H1 (cell line): ENCODE data around the gene CAPZB. TPM values are rescaled to one million over a fixed set of nuclear protein-coding genes. Genes with fewer than 3 reads are reported as not detected.

ENCODE experiments used
- CTCF ChIA-PET: fragments of 300-600 bp; sonication (Branson Sonifier 250); formaldehyde crosslinking; loops from one replicate; lab custom pipeline; 2021; ENCODE audit not compliant: partially characterized antibody; lab: Charles Lee
- POLR2A ChIA-PET: fragments of 300-600 bp; sonication (Branson Sonifier 250); formaldehyde crosslinking; loops from one replicate; lab custom pipeline; 2021; ENCODE audit warnings: inconsistent platforms; ENCODE audit not compliant: partially characterized antibody; lab: Charles Lee
- DNase-seq, 2 experiments: peaks; one replicate each; pipeline versions ENCODE4 v3.0.0 to v3.0.0-alpha.2; 2010 to 2022; ENCODE audit warnings: low spot score in 2 of 2, low read depth in 1 of 2, mixed read lengths in 1 of 2
- FAIRE-seq: peaks from 2 replicates; lab custom pipeline; 2011; peaks lifted over from hg19 to GRCh38; lab: Jason Lieb, UNC
- H2AFZ ChIP-seq: 2 replicates; pipeline ENCODE4 v1.8.1; 2012; ENCODE audit warnings: low read length, inconsistent platforms
- H2AK5ac ChIP-seq: 2 replicates; pipeline ENCODE4 v1.6.1; 2013; ENCODE audit warnings: low read depth, low read length
- H2BK120ac ChIP-seq: replicated peaks from 2 replicates; pipeline ENCODE3; 2013; ENCODE audit warnings: low read depth, low read length, inconsistent platforms
- H2BK12ac ChIP-seq: 2 replicates; pipeline ENCODE4 v1.6.1; 2013; ENCODE audit warnings: low read depth, low read length
- H2BK15ac ChIP-seq: 2 replicates; pipeline ENCODE4 v1.6.1; 2013; ENCODE audit warnings: low read length
- H2BK20ac ChIP-seq: 2 replicates; pipeline ENCODE4 v1.6.1; 2013; ENCODE audit warnings: low read length
- H2BK5ac ChIP-seq: 2 replicates; pipeline ENCODE4 v1.6.1; 2013; ENCODE audit warnings: low read depth, low read length
- H3K14ac ChIP-seq: 2 replicates; pipeline ENCODE4 v1.6.1; 2013; ENCODE audit warnings: inconsistent platforms; ENCODE audit not compliant: insufficient read length
- H3K18ac ChIP-seq: 2 replicates; pipeline ENCODE4 v1.6.1; 2013; ENCODE audit warnings: low read length; ENCODE audit errors: extremely low read depth
- H3K23ac ChIP-seq: 2 replicates; pipeline ENCODE4 v1.6.1; 2013; ENCODE audit warnings: inconsistent platforms; ENCODE audit not compliant: insufficient read length
- H3K23me2 ChIP-seq: 2 replicates; pipeline ENCODE4 v1.6.1; 2013; ENCODE audit warnings: low read depth, low read length
- H3K27ac ChIP-seq: 2 replicates; pipeline ENCODE4 v1.6.1; 2011; ENCODE audit warnings: low read depth, low read length, inconsistent platforms
- H3K27me3 ChIP-seq, 4 experiments: replicated peaks in 1 of 4; 1 replicate in 1 of 4; 2 replicates in 3 of 4; pipeline versions ENCODE4 v1.6.1 to v1.8.1; 2011 to 2013; ENCODE audit warnings: low read length in 3 of 4, mild to moderate bottlenecking in 3 of 4, inconsistent platforms in 2 of 4, mixed read lengths in 2 of 4, moderate library complexity in 1 of 4; ENCODE audit not compliant: control insufficient read depth in 3 of 4, insufficient read depth in 3 of 4; ENCODE audit errors: extremely low read depth in 1 of 4
- H3K36me3 ChIP-seq, 4 experiments: 2 replicates each; pipeline versions ENCODE4 v1.6.1 to v1.8.1; 2011 to 2013; ENCODE audit warnings: mild to moderate bottlenecking in 4 of 4, low read length in 3 of 4, moderate library complexity in 2 of 4, control low read depth in 1 of 4, inconsistent platforms in 1 of 4; ENCODE audit not compliant: insufficient read depth in 4 of 4, control insufficient read depth in 2 of 4
- H3K4ac ChIP-seq: replicated peaks from 2 replicates; pipeline ENCODE3; 2013; ENCODE audit warnings: low read length, low read depth, mixed read lengths, inconsistent platforms; ENCODE audit not compliant: insufficient read length
- H3K4me1 ChIP-seq, 4 experiments: replicated peaks in 1 of 4; 1 replicate in 1 of 4; 2 replicates in 3 of 4; pipeline versions ENCODE4 v1.6.1 to v1.8.1; 2011 to 2013; ENCODE audit warnings: low read length in 3 of 4, inconsistent platforms in 2 of 4, mixed read lengths in 1 of 4; ENCODE audit not compliant: insufficient read depth in 4 of 4, control insufficient read depth in 3 of 4
- H3K4me2 ChIP-seq, 2 experiments: 2 replicates each; pipeline versions ENCODE4 v1.6.1 to v1.8.1; 2011 to 2013; ENCODE audit warnings: low read depth in 2 of 2, low read length in 2 of 2, control low read depth in 1 of 2, inconsistent platforms in 1 of 2, mild to moderate bottlenecking in 1 of 2; ENCODE audit not compliant: insufficient read depth in 1 of 2
- H3K4me3 ChIP-seq, 4 experiments: fragments of 200-600, 300-600 bp in 1 of 4; sonication (generic), shearing (Covaris generic), sonication (Bioruptor Twin) in 1 of 4; 2 replicates each; pipeline versions ENCODE4 v1.5.1 to v1.8.1; 2011 to 2016; ENCODE audit warnings: low read length in 4 of 4, low read depth in 3 of 4, control low read depth in 2 of 4, inconsistent platforms in 2 of 4, mild to moderate bottlenecking in 2 of 4, mixed read lengths in 1 of 4, moderate library complexity in 1 of 4; ENCODE audit not compliant: insufficient read depth in 2 of 4; ENCODE audit errors: extremely low read depth in 1 of 4
- H3K56ac ChIP-seq: replicated peaks from 2 replicates; pipeline ENCODE3; 2013; ENCODE audit warnings: low read depth, mild to moderate bottlenecking, mixed read lengths, low read length, inconsistent platforms; ENCODE audit not compliant: insufficient read length
- H3K79me1 ChIP-seq: 2 replicates; pipeline ENCODE4 v1.6.1; 2013; ENCODE audit warnings: low read depth, low read length, control low read depth
- H3K79me2 ChIP-seq, 2 experiments: 2 replicates each; pipeline versions ENCODE4 v1.6.1 to v1.8.1; 2012 to 2013; ENCODE audit warnings: low read length in 2 of 2, mild to moderate bottlenecking in 2 of 2, inconsistent platforms in 1 of 2; ENCODE audit not compliant: insufficient read depth in 2 of 2, control insufficient read depth in 1 of 2
- H3K9ac ChIP-seq, 4 experiments: replicated peaks in 1 of 4; 1 replicate in 1 of 4; 2 replicates in 3 of 4; pipeline versions ENCODE4 v1.6.1 to v1.8.1; 2011 to 2013; ENCODE audit warnings: low read depth in 3 of 4, low read length in 3 of 4, control low read depth in 2 of 4, mild to moderate bottlenecking in 2 of 4, moderate library complexity in 2 of 4, inconsistent platforms in 1 of 4; ENCODE audit errors: extremely low read depth in 1 of 4
- H3K9me3 ChIP-seq, 2 experiments: 2 replicates each; pipeline versions ENCODE4 v1.6.1 to v1.8.1; 2012 to 2013; ENCODE audit warnings: mild to moderate bottlenecking in 2 of 2, moderate library complexity in 2 of 2, control low read depth in 1 of 2, inconsistent platforms in 1 of 2, low read depth in 1 of 2, low read length in 1 of 2, mixed read lengths in 1 of 2; ENCODE audit not compliant: insufficient read depth in 2 of 2
- H4K20me1 ChIP-seq, 2 experiments: replicated peaks in 1 of 2; 2 replicates each; pipeline versions ENCODE3 to v1.8.1; 2011 to 2013; ENCODE audit warnings: inconsistent platforms in 2 of 2, low read length in 2 of 2, mild to moderate bottlenecking in 1 of 2; ENCODE audit not compliant: insufficient read depth in 2 of 2, control insufficient read depth in 1 of 2
- H4K5ac ChIP-seq: 2 replicates; pipeline ENCODE4 v1.6.1; 2013; ENCODE audit warnings: low read length, low read depth, mixed read lengths, inconsistent platforms; ENCODE audit not compliant: insufficient read length
- H4K8ac ChIP-seq: 2 replicates; pipeline ENCODE4 v1.8.0; 2013; ENCODE audit warnings: mild to moderate bottlenecking, moderate library complexity, low read length, inconsistent platforms; ENCODE audit not compliant: insufficient read depth; ENCODE audit errors: extremely low read depth
- H4K91ac ChIP-seq: replicated peaks from 2 replicates; pipeline ENCODE3; 2013; ENCODE audit warnings: low read length, mixed read lengths, inconsistent platforms; ENCODE audit not compliant: insufficient read length
- ASH2L ChIP-seq: fragments of 200-600, 300-600 bp; sonication (generic); IDR thresholded peaks from one replicate; pipeline ENCODE4 v1.7.1; 2017; ENCODE audit warnings: low read length
- POLR2A ChIP-seq, 2 experiments: IDR thresholded peaks; 1 replicate in 1 of 2; 2 replicates in 1 of 2; pipeline ENCODE4 v1.6.1; 2011; ENCODE audit warnings: low read depth in 2 of 2, low read length in 2 of 2, mild to moderate bottlenecking in 2 of 2; ENCODE audit errors: control extremely low read depth in 1 of 2
- POU5F1 ChIP-seq: IDR thresholded peaks from 2 replicates; pipeline ENCODE4 v1.6.1; 2011; ENCODE audit warnings: low read depth, mild to moderate bottlenecking, low read length, moderate library complexity
- RFX5 ChIP-seq: IDR thresholded peaks from 2 replicates; pipeline ENCODE4 v1.6.1; 2011; ENCODE audit warnings: low read depth, low read length, improper control_type of control experiment, borderline replicate concordance
- RNF2 ChIP-seq: fragments of 200-900, 300-1000 bp; sonication (generic); IDR thresholded peaks from 2 replicates; pipeline ENCODE4 v1.7.1; 2016; ENCODE audit warnings: borderline replicate concordance, low read depth, mild to moderate bottlenecking, antibody characterized with exemption, low read length; ENCODE audit not compliant: poor library complexity, severe bottlenecking; ENCODE audit errors: missing control alignments
- SIN3A ChIP-seq, 2 experiments: IDR thresholded peaks in 1 of 2; conservative IDR thresholded peaks in 1 of 2; 2 replicates each; pipeline ENCODE4 v1.6.1; 2011 to 2012; ENCODE audit warnings: low read length in 2 of 2, improper control_type of control experiment in 1 of 2, low read depth in 1 of 2, mild to moderate bottlenecking in 1 of 2
- WGBS, 2 experiments: shearing (Covaris generic) in 1 of 2; methylation state at CpG; one replicate each; pipeline versions ENCODE4 v1.1.6 to v1.1.7; 2013 to 2015; ENCODE audit warnings: low lambda C conversion rate in 2 of 2, mixed read lengths in 2 of 2, inconsistent platforms in 1 of 2, low coverage in 1 of 2, missing lambda C conversion rate in 1 of 2; ENCODE audit not compliant: insufficient replicate concordance in 2 of 2, insufficient coverage in 1 of 2, insufficient read length in 1 of 2; ENCODE audit errors: extremely low coverage in 1 of 2, missing lambda C conversion rate in 1 of 2; 5-methylcytosine and 5-hydroxymethylcytosine counted together
- polyA plus RNA-seq, 7 experiments: library from polyadenylated mRNA; depleted of rRNA in 3 of 7; stranded (reverse) in 5 of 7; unstranded in 2 of 7; fragments of >200 nt in 5 of 7; fragments of 200-250 nt in 2 of 7; gene quantifications; 1 replicate in 5 of 7; 2 replicates in 1 of 7; 4 replicates in 1 of 7; pipeline versions ENCODE4 v1.2.1 to v1.2.3, GENCODE V29; 2011 to 2013; ENCODE audit warnings: missing spikeins in 2 of 7, mixed read lengths in 2 of 7
- total RNA-seq: library from RNA; stranded (reverse); fragmentation: NEBNext Ultra II Directional; extraction: Animal tissue kit (Norgen Biotek cat#: 25700); gene quantifications from 2 replicates; pipeline ENCODE4 v1.2.1, GENCODE V29; 2021

CAPZB gene
- total and polyA plus RNA-seq, 2 of the 8 experiments (the other 6 are each of a cell fraction or from before 2014, with no cell fraction given), result 162 to 371 TPM

GRCh38 chr1:19313961-19314882 is 171.1 kb downstream of the CAPZB start:
- H4K5ac ChIP-seq, result no peak overlapping the region
- peaks cover 0 to 17% (median 11%) of the 10 kb centered on the region in 4 experiments; a peak in 6 of 7 replicates for H3K4me1 ChIP-seq
- H3K56ac ChIP-seq, result no peak overlapping the region
- no peak for DNase-seq
- CTCF ChIA-PET, result interaction anchor here (0.6 to 1.3 kb wide), 6 partner anchors 17 to 348 kb away, joined by 3 to 4 read pairs (median 4); no protein-coding TSS in a partner anchor
- H2BK20ac ChIP-seq, result no peak overlapping the region
- peaks cover 10% of the 10 kb centered on the region; the same call in 1 of the 2 replicates for H3K23me2 ChIP-seq
- H3K4me3 ChIP-seq, result no peak overlapping the region
- H2AK5ac ChIP-seq, result no peak overlapping the region
- H2BK12ac ChIP-seq, result no peak overlapping the region
- no peak overlapping the region for H3K18ac ChIP-seq
- H4K91ac ChIP-seq, result no peak overlapping the region
- H2AFZ ChIP-seq, result no peak overlapping the region
- H3K27ac ChIP-seq, result no peak overlapping the region
- TF ChIP-seq RFX5 (no peak), POU5F1 (no peak), SIN3A (conservative IDR thresholded peaks at IDR 0.05 in 1 of 2, IDR thresholded peaks at IDR 0.05 in 1 of 2; ENCODE audit: low read depth in 1 of 2, low read length in 2 of 2) (no peak), POLR2A (IDR thresholded peaks at IDR 0.05; ENCODE audit: control extremely low read depth in 1 of 2, low read depth in 2 of 2, low read length in 2 of 2) (no peak), ASH2L (no peak), RNF2 (no peak)
- TF ChIP-seq, all 59 proteins: peak for 0
- H3K4me2 ChIP-seq, result no peak overlapping the region; a peak in 1 of 4 replicates
- peaks cover 0 to 4% (median 1%) of the 10 kb centered on the region in 4 experiments; a peak in 1 of 7 replicates for H3K27me3 ChIP-seq
- peaks cover 2% of the 10 kb centered on the region; the same call in 1 of the 2 replicates for H3K79me1 ChIP-seq
- no peak overlapping the region for H2BK120ac ChIP-seq
- no peaks in the 10 kb centered on the region for H3K9me3 ChIP-seq
- FAIRE-seq, result no peak
- H3K9ac ChIP-seq, result no peak overlapping the region
- peaks cover 8 to 20% of the 10 kb centered on the region in 2 experiments for H4K20me1 ChIP-seq
- WGBS, 2 experiments, result 88% methylated on average over 9 of the region's 10 CpGs; no CpG with 5 or more reads in 1 of the 2 experiments
- no peak overlapping the region for H3K4ac ChIP-seq
- peaks cover 0 to 2% of the 10 kb centered on the region in 2 experiments; a peak in 1 of 4 replicates for H3K79me2 ChIP-seq
- no peak overlapping the region for H2BK5ac ChIP-seq
- POLR2A ChIA-PET, result interaction anchor here (0.6 to 16.9 kb wide), 4 partner anchors 17 to 85 kb away, joined by 3 to 143 read pairs (median 15); partner anchors contain the start of genes EMC1 and MRTO4
- H3K14ac ChIP-seq, result no peak overlapping the region
- peak overlapping the region; percentile 8; the same call in 1 of the 2 replicates for H4K8ac ChIP-seq
- H3K36me3 ChIP-seq, result peaks cover 0 to 6% (median 0%) of the 10 kb centered on the region in 4 experiments; a peak in 2 of 8 replicates
- no peak overlapping the region for H2BK15ac ChIP-seq
- H3K23ac ChIP-seq, result no peak overlapping the region
